WI38 (cell line): ENCODE measurements around the gene TPD52L1.

Experiments used
- H3K4me3 ChIP-seq: 2 replicates; pipeline ENCODE4 v1.5.1; 2011; ENCODE audit warnings: low read depth, mild to moderate bottlenecking, control low read depth, low read length
- CTCF ChIP-seq: IDR thresholded peaks from 2 replicates; pipeline ENCODE4 v1.5.1; 2012; ENCODE audit warnings: low read depth, mild to moderate bottlenecking, control low read depth, low read length

TPD52L1 gene

GRCh38 chr6:125166711-125167110 is 13.1 kb downstream of the TPD52L1 start:
- no peak overlapping the region for H3K4me3 ChIP-seq
- no peak for TF ChIP-seq CTCF

GRCh38 chr6:125167579-125167978 is 14.0 kb downstream of the TPD52L1 start:
- no peak for TF ChIP-seq CTCF
- no peak overlapping the region for H3K4me3 ChIP-seq

- no peak for TF ChIP-seq CTCF
- H3K4me3 ChIP-seq: no peak overlapping the region
Measured at GRCh38 chr6:125169058-125169457, 15.5 kb downstream of the TPD52L1 start.

- no peak overlapping the region for H3K4me3 ChIP-seq
- no peak for TF ChIP-seq CTCF
Measured at GRCh38 chr6:125169522-125169921, 15.9 kb downstream of the TPD52L1 start.

GRCh38 chr6:125170376-125170775 is 16.8 kb downstream of the TPD52L1 start:
- TF ChIP-seq CTCF: no peak
- H3K4me3 ChIP-seq: no peak overlapping the region

GRCh38 chr6:125173341-125174095 is 19.9 kb downstream of the TPD52L1 start:
- TF ChIP-seq CTCF: no peak
- no peak overlapping the region for H3K4me3 ChIP-seq

- H3K4me3 ChIP-seq: no peak overlapping the region
- TF ChIP-seq CTCF: no peak
Measured at GRCh38 chr6:125174626-125175025, 21.1 kb downstream of the TPD52L1 start.
